Measurements from ENCODE around the gene COL27A1.
A peak's percentile ranks its signal among the peaks of the same experiment; 100 is the strongest.
"Not testable (repeated sequence)": the region's sequence is repeated elsewhere in the genome, so short reads cannot be mapped to it uniquely, and the experiment has no call there.

The COL27A1 gene

DNA sequence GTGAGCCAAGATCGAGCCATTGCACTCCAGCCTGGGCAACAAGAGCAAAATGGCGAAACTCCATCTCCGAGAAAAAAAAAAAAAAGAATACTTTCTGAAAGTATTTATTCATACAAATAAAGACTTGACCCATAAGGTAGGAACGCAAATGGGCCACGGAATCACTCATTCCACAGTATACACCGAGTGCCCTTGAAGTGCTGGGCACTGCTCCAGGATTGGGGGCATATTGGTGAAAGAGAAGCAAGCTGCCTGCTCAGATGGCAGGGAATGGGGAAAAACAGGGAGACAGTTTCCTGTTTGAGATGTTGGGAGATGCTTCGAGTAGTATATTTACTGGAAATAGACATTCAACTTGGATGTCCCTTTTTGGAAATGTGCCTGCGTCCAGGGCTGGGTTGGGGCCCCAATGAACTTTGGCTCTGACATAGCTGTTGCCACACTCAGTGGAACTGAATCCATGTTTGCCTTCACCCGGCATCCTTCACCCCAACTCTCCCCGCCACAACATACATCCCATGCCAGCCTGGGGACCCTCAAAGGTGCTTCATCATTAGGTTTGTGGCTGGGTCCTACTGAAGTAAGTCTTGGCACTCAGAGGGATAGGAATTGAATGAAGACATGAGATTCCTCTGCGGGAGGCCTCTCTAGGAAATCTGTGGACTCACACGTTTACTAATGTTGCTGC lies 173.7 kb downstream of the COL27A1 start:
- DNase-seq = not testable (repeated sequence)

DNA sequence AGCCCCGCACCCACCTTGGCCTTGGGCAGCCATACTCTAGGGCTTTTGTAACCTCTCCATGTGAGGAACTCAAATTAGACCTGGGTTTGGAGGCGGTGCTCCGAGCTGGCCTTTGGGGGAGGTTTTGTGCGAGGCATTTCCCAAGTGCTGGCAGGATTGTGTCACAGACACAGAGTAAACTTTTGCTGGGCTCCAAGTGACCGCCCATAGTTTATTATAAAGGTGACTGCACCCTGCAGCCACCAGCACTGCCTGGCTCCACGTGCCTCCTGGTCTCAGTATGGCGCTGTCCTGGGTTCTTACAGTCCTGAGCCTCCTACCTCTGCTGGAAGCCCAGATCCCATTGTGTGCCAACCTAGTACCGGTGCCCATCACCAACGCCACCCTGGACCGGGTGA lies 174.3 kb downstream of the COL27A1 start, which contains the start of gene ORM2:
Gene ORM2 (plus strand): TSS at position 245 of the 398 bp plus-strand sequence. CDS start 36 bp downstream, at position 281.
- DNase-seq = not testable (repeated sequence)

DNA sequence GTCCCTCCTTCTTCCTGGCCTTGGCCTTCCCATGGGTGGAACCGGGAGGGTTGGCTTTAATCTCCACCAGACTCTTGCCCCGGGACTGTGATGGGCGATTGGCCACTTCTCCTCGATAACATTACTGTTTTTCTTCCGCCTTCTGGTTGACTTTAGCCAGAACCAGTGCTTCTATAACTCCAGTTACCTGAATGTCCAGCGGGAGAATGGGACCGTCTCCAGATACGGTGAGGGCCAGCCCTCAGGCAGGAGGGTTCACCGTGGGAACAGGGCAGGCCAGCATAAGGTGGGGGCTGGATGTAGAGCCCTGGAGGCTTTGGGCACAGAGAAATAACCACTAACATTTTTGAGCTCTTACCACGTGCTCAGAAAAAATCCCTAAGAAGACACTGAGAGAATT lies 175.3 kb downstream of the COL27A1 start:
- DNase-seq = no peak

DNA sequence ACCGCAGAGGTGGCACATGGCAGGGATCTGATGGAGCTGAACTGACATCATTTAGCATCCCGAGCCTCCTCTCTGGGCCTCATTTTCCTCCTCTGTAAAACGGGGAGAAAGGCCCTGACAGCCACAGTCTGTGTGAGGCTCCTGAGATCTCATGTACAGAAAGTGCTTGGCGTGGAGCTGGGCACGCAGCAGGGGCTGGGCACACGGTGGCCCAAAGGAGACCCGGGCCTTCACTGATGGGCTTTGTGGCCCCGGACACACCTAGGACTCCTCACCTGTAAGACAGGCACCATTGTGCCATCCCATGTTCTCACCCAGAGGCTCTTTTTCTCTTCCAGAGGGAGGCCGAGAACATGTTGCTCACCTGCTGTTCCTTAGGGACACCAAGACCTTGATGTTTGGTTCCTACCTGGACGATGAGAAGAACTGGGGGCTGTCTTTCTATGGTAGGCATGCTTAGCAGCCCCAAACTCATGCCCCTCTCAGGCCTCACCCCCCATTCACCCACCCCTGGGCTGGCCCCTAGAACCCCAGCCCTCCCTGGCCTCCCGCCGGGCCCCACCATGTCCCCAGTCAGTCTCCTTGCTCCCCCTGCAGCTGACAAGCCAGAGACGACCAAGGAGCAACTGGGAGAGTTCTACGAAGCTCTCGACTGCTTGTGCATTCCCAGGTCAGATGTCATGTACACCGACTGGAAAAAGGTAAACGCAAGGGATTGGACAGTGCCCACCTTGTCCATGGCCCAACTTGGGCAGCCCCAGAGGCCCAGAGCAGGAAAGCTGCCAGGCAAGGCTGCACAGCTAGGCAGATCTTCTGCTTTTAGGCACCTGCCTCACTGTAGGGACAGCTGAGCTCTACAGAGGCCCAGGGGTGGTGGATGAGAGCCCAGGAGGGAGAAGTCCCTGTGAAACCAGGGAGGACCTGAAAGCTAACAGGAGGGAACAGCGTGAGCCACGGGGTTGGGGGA lies 176.2 kb downstream of the COL27A1 start:
- DNase-seq = not testable (repeated sequence)

DNA sequence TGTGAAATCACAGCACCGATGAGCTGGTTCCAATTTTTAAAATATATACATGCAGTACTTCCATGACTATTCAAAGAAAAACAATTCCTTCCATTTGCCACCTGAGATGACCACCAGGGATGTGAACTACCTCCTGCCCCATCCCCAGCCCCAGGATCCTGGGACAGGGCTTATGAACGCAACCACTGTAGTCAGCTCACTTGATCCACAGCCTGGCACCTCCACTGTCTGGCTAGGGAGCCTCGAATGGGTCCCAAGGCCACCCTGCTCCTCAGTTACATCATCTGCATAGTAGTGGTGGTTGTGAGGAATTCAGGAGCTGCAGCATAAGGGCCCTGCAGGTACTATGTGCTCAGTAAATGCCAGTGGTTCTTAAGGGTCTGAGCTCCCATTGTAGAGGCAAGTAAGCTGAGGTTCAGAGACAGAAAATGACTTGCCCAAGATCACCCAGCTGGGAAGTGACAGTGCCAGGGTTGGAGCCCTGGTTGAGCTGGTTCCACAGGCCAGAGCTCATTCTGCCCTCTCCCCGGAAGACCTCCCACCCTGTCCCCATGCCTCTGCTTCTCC lies 177.2 kb downstream of the COL27A1 start:
- DNase-seq = not testable (repeated sequence)

DNA sequence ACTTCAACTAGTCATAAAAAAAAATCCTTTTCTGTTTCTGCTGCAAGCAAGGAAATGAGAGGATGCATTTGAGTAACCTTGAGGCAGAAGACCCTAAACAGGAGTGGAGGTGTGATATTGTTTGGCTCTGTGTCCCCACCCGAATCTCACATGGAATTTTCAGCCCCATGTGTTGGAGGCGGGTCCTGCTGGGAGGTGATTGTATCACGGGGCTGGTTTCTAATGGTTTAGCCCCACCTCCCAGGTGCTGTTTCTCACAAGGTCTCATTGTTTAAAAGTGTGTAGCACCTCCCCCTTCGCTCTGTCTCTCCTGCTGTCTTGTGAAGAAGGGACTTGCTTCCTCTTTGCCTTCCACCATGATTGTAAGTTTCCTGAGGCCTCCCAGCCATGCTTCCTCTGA lies 178.4 kb downstream of the COL27A1 start:
- not testable (repeated sequence) for DNase-seq

DNA sequence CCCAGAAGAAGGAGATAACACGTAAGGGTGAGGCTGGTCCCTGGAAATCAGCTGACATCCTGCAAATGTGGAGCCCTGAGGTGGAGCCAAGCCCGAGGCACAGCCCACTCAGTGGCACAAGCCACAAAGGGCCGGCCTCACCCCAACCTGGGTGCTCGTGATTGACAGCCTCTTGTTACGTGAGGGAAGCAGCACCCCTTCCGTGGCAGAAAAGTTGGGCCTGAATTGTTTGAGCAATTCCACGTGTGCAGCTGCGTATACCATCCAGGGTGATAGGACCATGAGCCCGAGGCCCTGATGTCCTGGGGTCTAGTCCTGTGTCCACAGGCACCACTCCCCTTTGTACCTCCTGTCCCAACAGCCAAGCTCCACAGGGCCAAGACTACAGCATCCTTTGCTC lies 179.2 kb downstream of the COL27A1 start:
- no peak for DNase-seq

DNA sequence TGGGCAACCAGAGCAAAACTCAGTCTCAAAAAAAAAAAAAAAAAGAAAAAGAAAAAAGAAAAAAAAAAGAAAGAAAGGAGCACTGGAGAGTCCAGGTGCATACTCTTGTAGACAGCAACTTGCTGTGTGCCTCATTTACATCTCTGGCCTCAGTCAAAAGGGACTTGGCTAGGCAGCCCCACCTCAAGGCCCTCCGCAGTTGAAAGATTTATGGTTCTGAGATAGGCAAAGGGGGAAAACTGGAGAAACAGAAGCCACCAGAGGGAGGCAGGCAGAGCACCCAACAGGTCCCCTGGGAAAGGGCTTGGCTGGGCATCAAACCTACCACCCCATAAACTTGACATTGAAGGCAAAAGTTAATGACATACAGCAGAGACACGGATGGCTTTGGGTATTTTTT lies 180.4 kb downstream of the COL27A1 start:
- no peak for DNase-seq

DNA sequence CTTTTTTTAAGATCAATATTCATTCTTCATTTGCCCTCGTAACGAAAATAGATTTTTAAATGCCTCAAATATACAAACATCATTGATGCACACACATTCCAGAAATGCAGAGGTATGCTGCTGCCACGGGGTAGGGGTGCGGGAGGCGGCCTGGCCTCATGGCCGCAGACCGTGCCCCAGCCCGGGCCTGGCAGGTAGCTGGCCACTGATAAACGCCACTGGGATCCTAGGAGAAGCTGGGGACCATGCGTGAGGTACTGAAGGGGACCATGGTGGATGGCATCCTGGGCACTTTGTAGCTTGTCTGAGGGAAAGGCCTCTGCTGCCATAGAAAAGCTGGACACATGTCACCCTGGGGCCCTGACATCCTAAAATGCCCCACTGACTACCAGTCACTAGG lies 180.8 kb downstream of the COL27A1 start:
- DNase-seq = no peak

DNA sequence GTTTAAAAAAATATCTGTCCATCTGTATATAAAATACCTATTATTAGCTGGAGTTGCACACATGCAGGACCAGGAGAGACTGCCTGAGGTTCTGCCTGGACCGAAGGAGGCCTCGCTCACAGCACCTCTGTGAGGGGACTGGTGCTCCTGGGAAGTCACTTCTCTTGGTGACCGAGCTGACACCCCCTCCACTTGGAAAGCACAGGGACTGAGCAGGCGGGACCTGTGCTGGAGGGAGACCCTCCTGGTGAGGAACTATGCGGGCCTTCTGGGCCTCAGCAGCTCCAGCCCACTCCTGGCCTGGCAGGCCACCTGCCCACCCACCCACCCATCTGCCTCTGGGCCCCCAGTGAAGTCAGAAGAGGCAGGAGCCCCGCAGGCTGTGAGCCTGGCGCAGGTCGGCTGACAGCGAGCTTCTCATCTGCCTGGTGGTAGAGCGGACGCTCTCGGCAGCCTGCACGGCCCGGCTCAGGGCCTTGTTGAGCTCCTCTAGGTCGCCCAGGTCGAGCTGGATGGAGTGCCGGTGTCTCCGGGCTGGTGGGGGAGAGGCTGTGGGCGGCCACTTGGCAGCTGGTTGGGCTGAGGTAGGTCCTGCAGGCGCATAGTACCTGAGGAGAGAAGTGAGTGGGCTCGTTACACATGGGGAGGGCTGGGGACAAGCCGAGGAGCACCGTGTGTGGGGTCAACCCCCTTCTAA lies 181.5 kb downstream of the COL27A1 start:
- DNase-seq = no peak

DNA sequence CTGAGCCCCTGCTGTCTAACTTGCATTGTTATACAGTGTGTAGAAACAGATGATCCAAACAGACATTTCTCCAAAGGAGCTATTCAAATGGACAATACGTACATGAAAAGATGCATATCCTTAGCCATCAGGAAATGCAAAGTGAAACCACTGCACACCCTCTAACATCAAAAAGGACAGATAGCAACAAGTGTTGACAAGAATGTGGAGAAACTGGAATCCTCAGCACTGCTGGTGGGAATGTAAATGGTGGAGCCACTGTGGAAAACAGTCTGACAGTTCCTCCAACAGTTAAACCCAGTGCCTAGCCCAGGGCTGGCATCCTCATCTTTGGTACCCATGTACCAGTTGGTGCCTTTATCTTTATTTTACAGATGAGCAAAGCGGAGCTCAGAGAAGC lies 182.8 kb downstream of the COL27A1 start:
- DNase-seq = no peak

DNA sequence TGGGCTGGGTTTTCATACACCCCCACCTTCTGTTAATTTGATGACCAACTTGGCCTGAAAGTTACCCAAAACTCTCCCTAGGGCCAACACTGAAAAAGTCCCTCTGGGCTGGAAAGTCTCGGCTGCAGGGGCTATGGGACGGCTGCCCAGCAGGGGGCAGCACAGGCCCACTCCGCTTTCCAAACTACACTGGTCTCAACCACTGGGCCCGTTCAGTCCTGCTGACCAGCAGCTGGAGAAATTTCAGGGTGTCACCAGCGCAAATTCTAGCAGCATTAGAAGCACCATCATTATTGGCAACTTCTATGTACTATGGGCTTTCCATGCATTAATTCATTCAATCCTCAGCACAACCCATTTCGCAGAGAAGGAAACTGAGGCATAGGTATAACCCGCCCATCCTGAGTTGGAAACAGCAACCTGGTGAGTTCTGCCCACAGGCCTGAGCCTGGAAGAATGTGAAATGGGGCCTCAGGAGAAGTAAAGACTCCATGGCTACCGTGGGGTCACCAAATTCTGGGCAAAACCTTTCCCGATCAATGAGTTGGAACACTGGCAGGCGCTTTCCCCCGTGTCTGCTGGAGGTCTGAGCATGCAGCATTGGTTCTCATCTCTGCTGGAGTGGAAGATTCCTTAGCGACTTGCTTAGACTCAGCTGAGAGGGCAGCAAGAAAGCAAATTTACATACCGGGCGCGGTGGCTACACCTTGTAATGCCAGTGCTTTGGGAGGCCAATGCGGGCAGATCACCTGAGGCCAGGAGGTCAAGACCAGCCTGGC lies 184.0 kb downstream of the COL27A1 start:
- peak; percentile 43 for DNase-seq

DNA sequence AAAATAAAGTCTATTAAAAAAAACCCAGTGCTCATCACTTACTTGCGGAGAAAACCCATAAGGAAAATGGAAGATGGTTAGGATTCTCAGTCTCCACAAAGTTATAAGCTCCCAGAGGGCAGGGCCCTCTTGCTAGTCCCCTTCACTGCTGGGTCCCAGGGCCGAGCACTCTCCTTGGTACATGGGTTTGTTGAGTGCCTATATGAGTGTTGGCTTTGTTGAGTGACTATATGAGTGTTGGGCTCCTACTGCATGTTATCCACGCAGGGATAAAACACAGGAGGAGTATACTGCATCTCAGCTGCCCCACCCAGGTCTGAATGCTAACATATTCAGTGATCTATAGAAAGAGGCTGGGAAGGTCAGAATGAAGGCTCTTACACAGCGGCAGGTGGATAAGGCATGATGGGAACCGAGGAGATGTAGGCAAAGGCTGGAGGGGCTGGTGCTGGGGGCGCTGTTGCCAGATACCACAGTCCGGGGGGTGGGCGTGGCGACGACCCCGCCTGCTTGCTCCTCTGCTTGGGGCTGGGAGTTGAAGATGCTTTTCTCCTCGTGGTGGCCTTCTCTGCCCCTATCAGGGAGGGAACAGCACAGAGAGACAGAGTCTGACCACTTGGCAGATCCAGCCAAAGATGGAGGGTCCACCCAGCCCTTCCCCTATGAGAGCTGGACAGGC lies 186.0 kb downstream of the COL27A1 start:
- no peak for DNase-seq

DNA sequence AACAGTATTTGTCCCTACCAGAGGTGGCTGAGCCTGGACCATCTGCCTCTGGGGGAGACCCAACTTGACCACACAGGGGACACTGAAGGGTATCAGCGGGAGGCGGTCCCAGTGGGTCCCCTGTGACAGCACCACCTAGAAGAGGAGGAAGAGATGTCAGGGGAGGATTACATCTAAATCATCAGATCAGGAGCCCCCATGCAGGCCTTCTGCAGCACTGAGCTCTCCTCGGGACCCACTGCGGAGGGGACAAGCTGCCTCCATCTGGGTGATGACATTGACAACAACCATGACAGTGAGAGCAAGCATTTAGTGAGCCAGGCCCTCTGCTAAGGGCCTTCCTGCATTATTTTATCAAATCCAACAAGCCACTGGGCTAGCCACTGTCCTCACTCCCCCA lies 186.7 kb downstream of the COL27A1 start:
- DNase-seq = no peak

DNA sequence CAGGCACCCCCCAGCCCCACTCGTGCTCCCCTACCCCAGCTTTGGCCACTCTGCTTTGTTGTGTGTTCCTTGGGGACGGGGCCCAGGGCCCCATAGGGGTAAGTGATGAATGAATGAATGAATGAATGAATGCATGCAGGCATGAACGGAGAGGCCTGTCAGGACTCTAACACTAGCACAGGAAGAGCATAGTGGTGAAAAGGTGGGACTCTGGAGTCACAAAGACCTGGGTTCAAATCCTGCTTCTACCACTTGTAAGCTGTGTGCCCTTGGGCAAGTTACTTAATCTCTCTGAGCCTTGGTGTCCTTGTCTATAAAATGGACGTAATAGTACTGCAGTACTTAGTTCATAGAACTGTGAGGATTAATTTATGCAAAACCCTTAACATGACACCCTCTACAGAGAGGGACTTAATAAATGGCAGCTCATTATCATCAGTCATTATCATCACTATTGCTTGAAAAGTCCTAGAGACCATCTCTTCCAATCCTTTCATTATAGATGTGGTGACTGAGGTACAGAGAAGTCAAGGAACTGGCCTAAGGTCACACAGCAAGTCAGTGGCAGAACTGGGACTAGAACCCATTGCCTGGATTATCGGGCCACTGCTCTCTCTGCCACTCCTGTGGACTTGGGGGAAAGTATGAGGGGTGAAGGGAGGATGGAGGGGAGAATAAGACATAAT lies 187.6 kb downstream of the COL27A1 start:
- DNase-seq = no peak

DNA sequence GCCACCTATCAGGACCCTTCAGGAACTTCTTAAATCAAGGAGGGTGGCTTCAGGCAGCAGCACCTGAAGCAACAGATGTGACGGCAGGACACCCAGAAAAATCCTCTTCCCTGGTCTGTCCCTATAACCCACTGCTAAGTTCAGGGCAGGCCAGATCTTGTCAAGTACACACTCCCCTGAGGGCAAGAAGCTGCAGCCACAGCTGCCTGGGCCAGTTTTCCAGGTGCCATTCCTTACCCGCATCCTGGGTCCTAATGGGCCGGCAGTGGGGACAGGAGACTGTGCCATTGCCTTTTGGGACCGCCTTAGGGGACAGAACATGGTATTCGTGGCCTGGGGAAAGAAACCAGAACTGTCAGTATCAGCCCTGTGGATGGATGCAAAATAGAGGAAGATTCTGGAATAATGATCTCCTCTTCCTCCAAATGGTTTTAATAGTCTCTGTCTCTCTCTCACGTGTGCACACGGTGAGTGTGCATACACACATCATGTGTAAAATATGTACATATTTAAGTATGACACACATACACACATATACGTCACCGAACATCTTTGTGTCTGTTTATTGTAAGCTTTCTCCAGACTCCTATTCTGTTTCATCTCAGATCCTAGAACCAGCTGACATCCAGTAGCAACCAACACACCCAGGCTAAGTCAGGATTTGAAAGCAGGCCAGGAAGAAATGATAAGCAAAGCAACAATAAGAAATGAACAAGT lies 188.3 kb downstream of the COL27A1 start:
- no peak for DNase-seq

DNA sequence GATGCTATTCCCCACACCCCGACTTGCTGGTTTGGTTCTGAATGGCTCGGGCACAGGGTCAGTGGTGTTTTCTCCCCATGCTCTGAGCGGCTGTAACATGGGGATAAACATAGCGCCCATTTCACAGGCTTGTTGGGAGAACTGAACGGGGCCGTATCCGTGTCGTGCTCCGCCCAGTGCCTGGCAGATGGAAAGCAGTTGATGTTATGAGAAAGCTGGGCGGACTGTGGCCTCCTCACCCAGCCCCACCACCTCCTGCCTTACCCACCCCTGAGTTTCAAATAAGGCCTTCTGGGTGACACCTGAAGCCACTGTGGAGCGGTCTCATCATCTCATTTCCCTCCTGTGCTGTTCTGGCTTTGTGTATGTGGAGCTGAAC lies 188.8 kb downstream of the COL27A1 start:
- DNase-seq = no peak

DNA sequence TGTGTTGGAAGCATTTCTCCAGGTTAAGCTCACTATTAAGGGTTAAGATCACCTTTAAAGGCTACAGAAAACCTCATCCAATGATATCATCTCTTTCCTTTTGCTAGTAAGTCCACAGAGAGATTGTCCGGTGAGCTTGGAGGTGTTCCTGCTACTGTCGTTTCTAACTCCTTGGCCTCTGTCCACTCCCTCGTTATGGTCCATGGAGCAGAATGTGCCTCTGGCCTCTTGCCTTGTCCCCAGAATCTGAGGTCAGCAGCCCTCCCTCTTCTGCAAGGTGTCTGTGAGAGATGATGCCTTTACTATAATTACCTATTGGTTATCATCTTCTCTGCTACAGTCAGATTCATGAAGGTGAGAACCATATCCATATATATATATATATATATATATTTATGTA lies 189.4 kb downstream of the COL27A1 start:
- no peak for DNase-seq

DNA sequence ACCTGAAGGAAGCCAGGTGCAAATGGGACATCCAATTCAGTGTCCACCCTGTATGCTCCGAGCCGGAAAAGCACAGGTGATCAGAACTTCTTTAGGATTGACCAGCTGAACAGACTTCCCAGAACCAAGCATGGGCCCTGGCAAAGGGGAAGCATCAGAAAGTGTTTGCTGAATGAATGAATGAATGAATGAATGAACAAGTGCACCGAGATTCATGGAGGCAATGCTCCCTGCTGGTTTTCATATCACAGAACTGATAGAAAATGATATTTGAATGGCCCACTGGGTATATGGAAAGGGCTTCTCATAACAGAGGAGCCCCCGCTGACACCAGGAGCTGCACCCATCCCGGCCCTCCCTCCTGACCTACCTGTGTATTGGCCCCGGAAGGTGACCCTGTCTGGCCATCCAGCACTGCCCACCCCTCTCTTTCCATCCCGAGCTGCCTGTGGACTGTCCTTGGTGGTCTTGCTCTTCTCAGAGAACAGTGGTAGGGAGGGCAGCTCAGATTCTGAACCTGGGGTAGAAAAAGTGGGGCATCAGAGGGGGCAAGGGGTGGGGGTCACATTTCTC lies 190.2 kb downstream of the COL27A1 start:
- DNase-seq = no peak

DNA sequence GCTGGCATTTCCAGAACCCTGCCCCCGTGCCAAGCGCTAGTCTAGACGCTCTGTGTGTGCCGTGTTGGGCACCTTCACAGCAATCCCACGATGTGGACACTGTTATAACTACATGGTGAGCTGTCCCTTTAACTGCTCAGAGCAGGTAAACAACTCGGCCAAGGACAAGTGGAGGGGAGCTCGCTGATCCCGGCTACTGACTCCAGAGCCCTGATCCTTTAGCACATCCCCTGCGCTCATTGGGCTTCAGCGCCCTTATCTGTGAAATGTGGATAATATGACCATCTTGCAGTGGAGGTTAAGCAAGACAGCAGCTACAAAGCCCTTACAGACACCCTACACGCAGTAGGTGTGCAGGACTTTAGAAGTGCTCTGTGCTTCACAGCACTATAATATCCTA lies 190.8 kb downstream of the COL27A1 start:
- no peak for DNase-seq

All from femur (tissue), 1 donor.